ENCODE results near the gene ATRIP. TPM values are rescaled to one million over a fixed set of nuclear protein-coding genes. Genes with fewer than 3 reads are reported as not detected.
"Not testable (repeated sequence)": the region's sequence is repeated elsewhere in the genome, so short reads cannot be mapped to it uniquely, and the experiment has no call there.

The ATRIP gene
- total RNA-seq, 3 donors from 2014 or later, result 8.2 to 8.6 (median 8.2) TPM

GRCh38 chr3:48478626-48479555, 32.4 kb downstream of the ATRIP start:
- Histone ChIP-seq H3K9me3 (no peaks in the 10 kb centered on the region), H3K4me1 (no peaks in the 10 kb centered on the region), H3K4me3 (no peak overlapping the region), H3K36me3 (no peaks in the 10 kb centered on the region), H3K27me3 (no peaks in the 10 kb centered on the region), H3K27ac (peak overlapping the region in 1 of 2 donors; percentile 23)
- TF ChIP-seq POLR2AphosphoS5 (IDR thresholded peaks at IDR 0.05) (no peak), CTCF (IDR thresholded peaks at IDR 0.05) (no peak), POLR2A (IDR thresholded peaks at IDR 0.05) (no peak)
- intact Hi-C loops (cut with DNase I; ENCODE audit: low total_unique reads), result no loop called here
- no peak for DNase-seq (ENCODE audit: low spot score in 2 of 2)

GRCh38 chr3:48480891-48481290, 34.4 kb downstream of the ATRIP start:
- not testable (repeated sequence) for H3K36me3 ChIP-seq; DNase-seq (ENCODE audit: low spot score in 2 of 2); H3K27me3 ChIP-seq; H3K27ac ChIP-seq; H3K4me1 ChIP-seq; H3K9me3 ChIP-seq; H3K4me3 ChIP-seq
- intact Hi-C loops (cut with DNase I; ENCODE audit: low total_unique reads), result loop anchor here (5.0 kb wide), 1 partner anchor 56 kb away; no protein-coding TSS in a partner anchor

GRCh38 chr3:48482822-48483221, 36.3 kb downstream of the ATRIP start:
- H3K9me3 ChIP-seq; H3K27me3 ChIP-seq; H3K4me3 ChIP-seq; DNase-seq (ENCODE audit: low spot score in 2 of 2); H3K27ac ChIP-seq; H3K4me1 ChIP-seq; H3K36me3 ChIP-seq: not testable (repeated sequence)
- intact Hi-C loops (cut with DNase I; ENCODE audit: low total_unique reads), result loop anchor here (5.0 kb wide), 1 partner anchor 54 kb away; no protein-coding TSS in a partner anchor

GRCh38 chr3:48486952-48487351, 40.4 kb downstream of the ATRIP start:
- Histone ChIP-seq H3K4me1 (no peaks in the 10 kb centered on the region), H3K27ac (no peak overlapping the region), H3K27me3 (no peaks in the 10 kb centered on the region), H3K4me3 (no peak overlapping the region), H3K36me3 (no peaks in the 10 kb centered on the region), H3K9me3 (no peaks in the 10 kb centered on the region)
- TF ChIP-seq CTCF (IDR thresholded peaks at IDR 0.05) (no peak), POLR2A (IDR thresholded peaks at IDR 0.05) (no peak), POLR2AphosphoS5 (IDR thresholded peaks at IDR 0.05) (no peak)
- DNase-seq (ENCODE audit: low spot score in 2 of 2), result no peak
- intact Hi-C loops (cut with DNase I; ENCODE audit: low total_unique reads), result no loop called here

GRCh38 chr3:48492461-48493202, 46.1 kb downstream of the ATRIP start:
- DNase-seq (ENCODE audit: low spot score in 2 of 2), result no peak
- no peaks in the 10 kb centered on the region for H3K27me3 ChIP-seq
- TF ChIP-seq POLR2AphosphoS5 (IDR thresholded peaks at IDR 0.05) (no peak), CTCF (IDR thresholded peaks at IDR 0.05) (no peak), POLR2A (IDR thresholded peaks at IDR 0.05) (no peak)
- peak overlapping the region; percentile 59 to 64 for H3K27ac ChIP-seq
- H3K9me3 ChIP-seq, result no peaks in the 10 kb centered on the region
- H3K36me3 ChIP-seq, result no peaks in the 10 kb centered on the region
- H3K4me3 ChIP-seq, result no peak overlapping the region
- intact Hi-C loops (cut with DNase I; ENCODE audit: low total_unique reads), result no loop called here
- H3K4me1 ChIP-seq, result no peaks in the 10 kb centered on the region

GRCh38 chr3:48493203-48493501, 46.6 kb downstream of the ATRIP start:
- Histone ChIP-seq H3K36me3 (no peaks in the 10 kb centered on the region), H3K9me3 (no peaks in the 10 kb centered on the region), H3K27me3 (no peaks in the 10 kb centered on the region), H3K27ac (peak overlapping the region; percentile 59 to 64), H3K4me3 (no peak overlapping the region), H3K4me1 (no peaks in the 10 kb centered on the region)
- intact Hi-C loops (cut with DNase I; ENCODE audit: low total_unique reads), result no loop called here
- DNase-seq (ENCODE audit: low spot score in 2 of 2), result no peak
- TF ChIP-seq CTCF (IDR thresholded peaks at IDR 0.05) (no peak), POLR2A (IDR thresholded peaks at IDR 0.05) (no peak), POLR2AphosphoS5 (IDR thresholded peaks at IDR 0.05) (no peak)

Measured in breast epithelium (tissue), 4 donors.